DMS79 treated with DMSO at 0.1 percent for 48 hours (cell line): ENCODE results near the gene LGMN.
"Not testable (repeated sequence)": the region's sequence is repeated elsewhere in the genome, so short reads cannot be mapped to it uniquely, and the experiment has no call there.

Source experiments
- DNase-seq: peaks from one replicate; lab custom pipeline; 2025; lab: John Stamatoyannopoulos, UW

Gene LGMN

DNA sequence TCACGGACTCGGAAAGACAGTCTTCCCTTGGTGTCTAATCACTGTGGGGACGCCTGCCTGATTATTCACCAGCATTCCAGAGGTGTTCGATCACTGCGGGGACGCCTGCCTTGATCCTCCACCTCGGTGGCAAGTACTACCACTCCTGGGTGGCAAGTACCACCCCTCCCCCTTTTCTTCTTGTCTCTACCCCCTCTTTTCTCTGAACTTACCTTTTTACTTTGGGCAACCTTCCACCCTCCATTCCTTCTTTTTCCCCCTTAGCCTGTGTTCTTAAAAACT, 12.0 kb upstream of the LGMN start:
- DNase-seq = no peak

DNA sequence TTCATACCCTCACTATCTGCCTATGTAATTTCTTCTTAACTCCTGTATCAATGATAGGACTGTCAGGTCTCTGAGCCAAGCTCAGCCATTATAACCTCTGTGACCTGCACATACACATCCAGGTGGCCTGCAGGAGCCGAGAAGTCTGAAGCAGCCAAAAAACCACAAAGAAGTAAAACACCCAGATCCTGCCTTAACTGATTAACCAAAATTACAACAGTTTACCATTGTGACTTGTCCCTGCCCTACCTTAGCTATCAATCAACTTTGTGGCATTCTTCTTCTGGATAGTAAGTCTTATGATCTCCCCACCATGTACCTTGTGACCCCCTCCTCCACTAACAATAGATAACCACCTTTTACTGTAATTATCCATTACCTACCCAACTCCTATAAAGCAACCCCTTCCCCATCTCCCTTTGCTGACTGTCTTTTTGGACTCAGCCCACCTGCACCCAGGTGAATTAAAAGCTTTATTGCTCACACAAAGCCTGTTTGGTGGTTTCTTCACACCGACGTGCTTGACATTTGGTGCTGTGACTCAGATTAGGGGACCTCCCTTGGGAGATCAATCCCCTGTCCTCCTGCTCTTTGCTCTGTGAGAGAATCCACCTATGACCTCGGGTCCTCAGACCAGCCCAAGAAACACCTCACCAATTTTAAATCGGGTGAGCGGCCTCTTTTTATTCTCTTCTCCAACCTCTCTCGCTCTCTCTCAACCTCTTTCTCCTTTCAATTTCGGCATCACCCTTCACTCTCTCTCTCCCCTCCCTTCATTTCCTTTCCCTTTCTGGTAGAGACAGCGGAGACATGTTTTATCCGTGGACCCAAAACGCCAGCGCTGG, 11.5 kb upstream of the LGMN start:
- no peak for DNase-seq

- DNase-seq = no peak
Observed at GRCh38 chr14:92759300-92759678, 10.9 kb upstream of the LGMN start.

DNA sequence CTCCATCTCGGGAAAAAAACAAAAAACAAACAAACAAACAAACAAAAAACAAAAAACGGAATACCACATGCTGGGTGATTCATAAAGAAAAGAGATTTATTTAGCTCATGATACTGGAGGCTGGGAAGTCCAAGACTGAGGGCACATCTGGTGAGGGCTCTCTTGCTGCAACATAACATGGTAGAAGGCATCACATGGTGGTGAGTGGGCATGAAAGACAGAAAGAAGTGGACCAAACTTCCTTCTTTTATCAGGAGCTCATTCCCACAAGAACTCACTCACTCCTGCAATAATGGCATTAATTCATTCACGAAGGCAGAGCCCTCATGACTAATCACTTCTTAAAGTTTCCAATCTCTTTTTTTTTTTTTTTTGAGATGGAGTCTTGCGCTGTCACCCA, 8.0 kb upstream of the LGMN start:
- no peak for DNase-seq

DNA sequence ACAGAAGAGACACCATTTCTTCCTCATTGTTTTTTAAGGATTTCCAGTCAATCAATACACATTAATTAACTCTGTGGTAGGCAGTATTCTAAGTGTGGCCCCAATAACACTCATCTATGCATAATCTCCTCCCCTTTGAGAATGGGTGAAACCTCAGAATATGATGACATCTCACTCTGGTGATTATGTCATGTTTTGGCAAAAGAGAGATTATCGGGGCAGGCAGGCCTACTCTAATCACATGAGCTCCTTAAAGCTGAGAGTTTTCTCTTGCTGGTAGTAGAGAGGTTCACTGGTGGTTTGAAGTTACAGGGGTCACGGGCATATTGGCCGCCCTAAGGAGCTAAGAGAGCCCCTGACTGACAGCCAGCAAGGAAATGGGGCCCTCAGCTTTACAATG, 7.1 kb upstream of the LGMN start:
- peak; percentile 43 for DNase-seq

DNA sequence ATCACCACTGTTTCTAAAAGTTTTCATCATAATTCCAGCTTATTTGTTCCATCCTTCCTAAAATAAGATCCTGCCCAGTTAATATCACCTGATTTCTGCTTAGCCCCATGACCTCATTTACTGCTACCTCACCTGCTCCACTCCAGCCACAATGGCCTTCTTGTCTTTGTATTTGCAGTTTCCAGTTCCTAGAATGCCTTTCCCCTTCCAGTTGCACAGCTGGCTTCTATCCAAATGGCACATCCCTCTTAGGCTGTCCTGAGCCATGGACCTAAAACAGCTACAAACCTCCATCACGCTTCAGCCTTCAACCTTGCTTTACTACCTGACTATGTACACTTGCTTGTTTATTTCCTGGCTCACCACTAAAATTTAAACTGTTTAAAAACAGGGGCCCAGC, 6.5 kb upstream of the LGMN start:
- peak; percentile 68 for DNase-seq

GRCh38 chr14:92753250-92753649, 4.8 kb upstream of the LGMN start:
- no peak for DNase-seq

- no peak for DNase-seq
Observed at GRCh38 chr14:92751819-92752218, 3.4 kb upstream of the LGMN start.

GRCh38 chr14:92750994-92751400, 2.6 kb upstream of the LGMN start:
- no peak for DNase-seq

GRCh38 chr14:92750222-92750728, 1.8 kb upstream of the LGMN start:
- DNase-seq = not testable (repeated sequence)

- DNase-seq = peak; percentile 45
Observed at GRCh38 chr14:92747701-92748258, 647 bp downstream of the LGMN start.

- DNase-seq = no peak
Observed at GRCh38 chr14:92744198-92744597, 4.2 kb downstream of the LGMN start.

- no peak for DNase-seq
Observed at GRCh38 chr14:92740440-92740839, 8.0 kb downstream of the LGMN start.

DNA sequence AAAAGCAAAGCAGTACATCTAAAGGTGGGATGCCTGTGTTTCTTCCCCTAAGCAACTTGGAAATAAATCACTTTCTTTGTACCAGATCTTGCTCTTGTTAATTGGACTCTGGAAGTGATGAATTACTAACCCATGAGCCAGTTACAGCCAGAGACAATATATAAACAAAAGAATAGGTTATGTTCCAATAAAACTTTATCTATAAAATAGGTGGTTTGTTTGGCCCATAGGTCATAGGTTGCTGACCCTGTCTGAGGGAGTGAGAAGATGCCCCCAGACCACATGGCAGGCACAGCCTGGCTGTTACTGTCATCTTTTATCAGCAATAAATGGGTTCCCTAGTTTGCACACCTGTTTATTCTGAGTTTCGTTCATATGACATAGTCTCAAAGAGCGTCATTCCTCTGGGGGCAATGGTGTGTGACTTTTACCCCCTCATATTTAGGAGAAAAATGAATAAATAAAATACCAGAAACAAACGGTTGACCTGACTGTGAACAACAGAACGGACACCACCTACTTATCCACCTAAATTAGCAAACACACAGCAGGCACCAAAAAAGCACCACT, 10.7 kb downstream of the LGMN start:
- DNase-seq = no peak

DNA sequence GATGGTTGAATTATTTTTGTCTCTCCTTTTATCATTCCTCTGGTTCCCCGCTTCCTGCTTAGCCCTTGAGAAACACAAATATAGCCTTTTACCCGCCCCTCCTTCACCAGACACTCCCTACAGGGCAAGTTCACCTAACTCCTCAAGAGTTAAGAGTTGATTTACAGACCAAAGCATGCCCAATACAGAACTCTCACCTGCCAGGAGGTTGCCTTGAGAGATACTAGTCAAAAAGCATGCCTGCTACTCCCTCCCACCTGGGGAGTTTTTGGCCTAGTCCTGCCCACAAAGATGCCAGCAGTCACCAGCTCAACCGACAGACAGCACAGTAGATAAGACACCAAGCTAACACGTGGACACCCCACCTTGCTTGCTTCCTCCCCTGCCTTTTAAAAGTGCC, 11.2 kb downstream of the LGMN start:
- no peak for DNase-seq

DNA sequence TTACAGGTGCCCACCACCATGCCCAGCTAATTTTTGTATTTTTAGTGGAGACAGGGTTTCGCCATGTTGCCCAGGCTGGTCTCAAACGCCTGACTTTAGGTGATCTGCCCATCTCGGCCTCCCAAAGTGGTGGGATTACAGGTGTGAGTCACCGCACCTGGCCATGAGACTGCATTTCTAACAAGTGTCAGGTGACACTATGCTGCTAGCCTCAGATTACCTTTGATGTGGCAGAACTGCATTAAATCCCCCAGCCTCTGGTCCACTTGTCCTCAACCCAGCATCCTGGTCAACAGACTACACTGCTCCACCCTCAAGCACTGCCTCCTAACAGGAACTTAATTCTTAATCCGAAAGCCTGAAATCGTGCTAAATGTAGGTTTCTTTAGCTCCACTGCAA, 13.1 kb downstream of the LGMN start:
- DNase-seq = no peak

GRCh38 chr14:92734618-92735017, 13.8 kb downstream of the LGMN start:
- no peak for DNase-seq

GRCh38 chr14:92733007-92733406, 15.4 kb downstream of the LGMN start:
- DNase-seq = no peak

DNA sequence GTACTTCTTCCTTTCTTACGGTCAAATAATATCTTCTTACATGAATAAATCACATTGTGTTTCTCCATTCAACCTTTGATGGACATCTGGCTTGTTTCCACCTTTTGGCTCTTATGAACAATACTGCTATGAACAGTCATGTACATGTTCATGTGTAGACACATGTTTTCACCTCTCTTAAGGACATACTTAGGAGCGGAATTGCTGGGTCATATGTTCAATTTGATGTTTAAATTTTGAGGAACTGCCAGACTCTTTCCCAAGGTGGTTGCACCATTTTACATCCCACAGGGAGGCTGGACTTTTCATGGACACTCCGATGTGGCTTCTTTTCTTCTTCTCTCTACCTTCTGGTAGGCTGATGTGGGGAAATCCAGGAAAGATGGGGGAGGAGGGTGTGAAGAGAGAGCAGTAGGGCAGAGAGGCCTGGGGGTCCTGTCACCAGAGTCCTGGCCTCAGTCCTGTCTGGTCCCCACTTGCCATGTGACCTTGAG, 16.8 kb downstream of the LGMN start:
- DNase-seq = no peak

- no peak for DNase-seq
Observed at GRCh38 chr14:92729634-92730358, 18.6 kb downstream of the LGMN start.

GRCh38 chr14:92728759-92729364, 19.6 kb downstream of the LGMN start:
- peak; percentile 86 for DNase-seq

- no peak for DNase-seq
Observed at GRCh38 chr14:92726933-92727262, 21.5 kb downstream of the LGMN start.
